Astrocyte of the cerebellum (primary cell): Measurements from ENCODE around the gene LRP1B.

Experiments
- DNase-seq: peaks from one replicate; pipeline ENCODE4 v3.0.0-alpha.2; 2011; ENCODE audit warnings: low read depth
- H3K4me3 ChIP-seq: 2 replicates; pipeline ENCODE4 v1.5.1; 2011; ENCODE audit warnings: mild to moderate bottlenecking, low read depth, low read length, moderate library complexity
- CTCF ChIP-seq: IDR thresholded peaks from 2 replicates; pipeline ENCODE4 v1.5.1; 2012; ENCODE audit warnings: low read length, low read depth, moderate library complexity, mild to moderate bottlenecking; ENCODE audit errors: missing control alignments
- in situ Hi-C: cut with HindIII; loops from 2 replicates; pipeline ENCODE4 v1.10.0; 2017; ENCODE audit warnings: low sequenced_read_pairs

Gene LRP1B

GRCh38 chr2:142037066-142037465 is 93.8 kb downstream of the LRP1B start:
- DNase-seq: peak; percentile 35
- TF ChIP-seq CTCF: no peak
- H3K4me3 ChIP-seq: no peak overlapping the region
- in situ Hi-C loops: no loop called here

DNA sequence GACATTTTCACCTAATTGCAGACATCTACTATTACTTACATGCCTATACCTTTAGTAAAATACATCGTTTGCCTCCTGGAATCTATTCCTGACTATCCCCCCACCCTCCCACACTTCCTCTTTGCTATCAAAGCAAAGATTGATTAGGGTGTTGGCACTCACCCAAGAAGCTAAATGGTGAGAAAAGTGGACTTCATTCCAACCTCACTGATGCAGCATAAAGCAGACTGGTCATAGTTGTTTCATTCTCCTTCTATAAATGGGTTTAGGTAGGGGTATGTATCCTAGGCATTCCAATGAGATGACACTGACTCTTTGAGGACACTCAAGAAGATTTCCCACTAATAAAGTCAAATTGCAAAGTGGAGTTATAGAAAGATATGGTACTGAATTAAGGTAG is 97.4 kb downstream of the LRP1B start:
- in situ Hi-C loops: no loop called here
- DNase-seq: no peak

GRCh38 chr2:142031656-142032055 is 99.2 kb downstream of the LRP1B start:
- DNase-seq: no peak
- no peak overlapping the region for H3K4me3 ChIP-seq
- no peak for TF ChIP-seq CTCF
- in situ Hi-C loops: no loop called here

More for the DNA sequence above, 97.4 kb downstream of the LRP1B start:
- TF ChIP-seq CTCF: no peak
- H3K4me3 ChIP-seq: no peak overlapping the region

- no peak for DNase-seq
- no peak overlapping the region for H3K4me3 ChIP-seq
- in situ Hi-C loops: no loop called here
- no peak for TF ChIP-seq CTCF
Observed at GRCh38 chr2:142030735-142031134, 100.1 kb downstream of the LRP1B start.

- no peak for DNase-seq
- TF ChIP-seq CTCF: no peak
- in situ Hi-C loops: no loop called here
- no peak overlapping the region for H3K4me3 ChIP-seq
Observed at GRCh38 chr2:142029974-142030373, 100.8 kb downstream of the LRP1B start.

- no peak overlapping the region for H3K4me3 ChIP-seq
- TF ChIP-seq CTCF: no peak
- in situ Hi-C loops: no loop called here
- DNase-seq: no peak
Observed at GRCh38 chr2:142025394-142025793, 105.4 kb downstream of the LRP1B start.

GRCh38 chr2:142020368-142020767 is 110.4 kb downstream of the LRP1B start:
- in situ Hi-C loops: no loop called here
- H3K4me3 ChIP-seq: no peak overlapping the region
- TF ChIP-seq CTCF: no peak
- DNase-seq: no peak
